ENCODE data around the gene STRBP.

DNA sequence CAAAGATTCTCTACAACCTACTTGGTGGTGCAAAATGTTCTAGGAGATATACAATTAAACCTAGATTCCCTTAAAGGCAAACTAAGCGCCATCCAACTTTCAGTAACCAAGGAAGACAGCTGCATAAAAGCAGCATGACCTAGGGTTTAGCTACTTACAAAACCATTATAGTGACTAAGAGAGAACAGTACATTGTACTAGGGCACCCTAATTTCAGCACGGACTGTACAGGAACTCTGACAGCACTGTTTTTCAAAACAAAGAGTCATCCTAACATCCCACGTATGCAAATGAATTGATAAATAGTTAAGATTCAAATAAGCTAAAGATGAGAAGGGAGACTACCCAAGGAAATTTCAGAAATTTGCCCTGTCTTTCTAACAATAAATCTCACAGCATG, 30.0 kb downstream of the STRBP start:
- TF ChIP-seq, protein P1, sequence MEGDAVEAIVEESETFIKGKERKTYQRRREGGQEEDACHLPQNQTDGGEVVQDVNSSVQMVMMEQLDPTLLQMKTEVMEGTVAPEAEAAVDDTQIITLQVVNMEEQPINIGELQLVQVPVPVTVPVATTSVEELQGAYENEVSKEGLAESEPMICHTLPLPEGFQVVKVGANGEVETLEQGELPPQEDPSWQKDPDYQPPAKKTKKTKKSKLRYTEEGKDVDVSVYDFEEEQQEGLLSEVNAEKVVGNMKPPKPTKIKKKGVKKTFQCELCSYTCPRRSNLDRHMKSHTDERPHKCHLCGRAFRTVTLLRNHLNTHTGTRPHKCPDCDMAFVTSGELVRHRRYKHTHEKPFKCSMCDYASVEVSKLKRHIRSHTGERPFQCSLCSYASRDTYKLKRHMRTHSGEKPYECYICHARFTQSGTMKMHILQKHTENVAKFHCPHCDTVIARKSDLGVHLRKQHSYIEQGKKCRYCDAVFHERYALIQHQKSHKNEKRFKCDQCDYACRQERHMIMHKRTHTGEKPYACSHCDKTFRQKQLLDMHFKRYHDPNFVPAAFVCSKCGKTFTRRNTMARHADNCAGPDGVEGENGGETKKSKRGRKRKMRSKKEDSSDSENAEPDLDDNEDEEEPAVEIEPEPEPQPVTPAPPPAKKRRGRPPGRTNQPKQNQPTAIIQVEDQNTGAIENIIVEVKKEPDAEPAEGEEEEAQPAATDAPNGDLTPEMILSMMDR (IDR thresholded peaks at IDR 0.05), result no peak
- no peak for TF ChIP-seq POLR2AphosphoS5 (IDR thresholded peaks at IDR 0.05; ENCODE audit: low read depth, low read length)

Measured in Panc1 (cell line).